Measurements from ENCODE around the gene RTP3. TPM values are rescaled to one million over a fixed set of nuclear protein-coding genes. Genes with fewer than 3 reads are reported as not detected.

RTP3 gene
- total and polyA plus RNA-seq, 2 of the 4 experiments (the other 2 are of a cell fraction) = 0.18 to 0.26 TPM

GRCh38 chr3:46500656-46501635 lies 3.2 kb downstream of the RTP3 start:
- DNase-seq (peak; percentile 80), ATAC-seq (ENCODE audit: low read depth) (no peak)
- Histone ChIP-seq H3K27ac (ENCODE audit: insufficient read depth, low read length) (peak overlapping the region; percentile 28), H2AK9ac (replicated peaks; ENCODE audit: low read depth, low read length, poor library complexity) (peak overlapping the region; percentile 42), H2BK120ac (ENCODE audit: low read depth, low read length) (peak overlapping the region; percentile 100), H3K18ac (ENCODE audit: low read depth, low read length) (peak overlapping the region; percentile 100), H3K56ac (ENCODE audit: extremely low read depth, insufficient read depth, low read length) (0 out of 2 replicates have a peak overlapping the region, but pooled peaks have one; percentile 4), H3K27me3 (ENCODE audit: control insufficient read depth, insufficient read depth, low read length) (no peaks in the 10 kb centered on the region), H3K4me3 (ENCODE audit: insufficient read depth, low read depth, low read length) (no peak overlapping the region), H3K4me2 (ENCODE audit: low read depth, low read length) (no peak overlapping the region), H3K4ac (ENCODE audit: low read depth, low read length) (peak overlapping the region; percentile 100), H2BK15ac (ENCODE audit: low read depth, low read length) (peak overlapping the region; percentile 96), H4K20me1 (ENCODE audit: insufficient read depth, low read length) (no peaks in the 10 kb centered on the region), H3K14ac (replicated peaks; ENCODE audit: low read depth, low read length) (peak overlapping the region; percentile 61), H3K36me3 (ENCODE audit: control insufficient read depth, insufficient read depth, low read length) (no peaks in the 10 kb centered on the region), H3K4me1 (ENCODE audit: control insufficient read depth, insufficient read depth, low read length) (peaks cover 39% of the 10 kb centered on the region), H2BK20ac (ENCODE audit: low read depth, low read length) (peak overlapping the region; percentile 100), H3K23ac (ENCODE audit: low read depth, low read length) (peak overlapping the region; percentile 83), H3K9ac (ENCODE audit: low read depth, low read length) (peak overlapping the region; percentile 39; the same call in 1 of the 2 replicates), H4K5ac (ENCODE audit: low read depth, low read length) (peak overlapping the region; percentile 98), H2AFZ (replicated peaks; ENCODE audit: low read length, poor library complexity) (peak overlapping the region; percentile 46), H3K9me3 (ENCODE audit: control insufficient read depth, insufficient read depth, low read length) (no peaks in the 10 kb centered on the region), H3K9me1 (ENCODE audit: insufficient read depth, low read length) (peaks cover 42% of the 10 kb centered on the region), H4K91ac (ENCODE audit: insufficient read depth, low read depth, low read length) (peak overlapping the region; percentile 100), H2BK5ac (ENCODE audit: low read depth, low read length, poor library complexity, severe bottlenecking) (peak overlapping the region; percentile 99), H4K8ac (ENCODE audit: low read depth in 2 of 2, low read length in 2 of 2) (peak overlapping the region; percentile 74 to 84), H2AK5ac (ENCODE audit: low read depth, low read length) (peak overlapping the region; percentile 94), H3K79me1 (ENCODE audit: low read depth in 1 of 2, low read length in 2 of 2) (peaks cover 0 to 5% of the 10 kb centered on the region in 2 experiments; a peak in 1 of 4 replicates)
- in situ Hi-C loops (cut with MboI; ENCODE audit: low sequenced_read_pairs) (no loop called here), intact Hi-C loops (cut with micrococcal nuclease) (no loop called here), dilution Hi-C loops (cut with HindIII; ENCODE audit: low sequenced_read_pairs, unreplicated experiment) (no loop called here)
- ChIA-PET POLR2A (ENCODE audit: unreplicated experiment) (no interaction called here), CTCF (interaction anchor here (1.3 to 2.3 kb wide), 3 partner anchors 11 to 129 kb away, joined by 4 to 6 read pairs (median 6); no protein-coding TSS in a partner anchor)
- no CpG with 5 or more reads among the region's 5 CpGs for WGBS, 2 experiments (ENCODE audit: extremely low coverage in 2 of 2, insufficient read length in 1 of 2)
- TF ChIP-seq BHLHE40 (IDR thresholded peaks at IDR 0.05; ENCODE audit: low read depth, low read length) (peak; percentile 21; the same call in 1 of the 2 replicates), NFE2L2 (IDR thresholded peaks at IDR 0.05; ENCODE audit: low read depth, low read length) (no peak), CEBPB (IDR thresholded peaks at IDR 0.05; ENCODE audit: low read depth, low read length) (peak; percentile 45; the same call in 1 of the 2 replicates)
- no TSS peak for BruUV-seq (replicated peaks)

Data from IMR-90 (cell line).